ENCODE results near the gene MAGEB10. TPM values are rescaled to one million over a fixed set of nuclear protein-coding genes. Genes with fewer than 3 reads are reported as not detected.

MAGEB10 gene
- total RNA-seq, 1 experiment from 2014 or later, result not detected

- Histone ChIP-seq H3K4me3 (replicated peaks in 1 of 2; ENCODE audit: low read depth in 1 of 2, low read length in 2 of 2) (no peak overlapping the region), H3K27me3 (ENCODE audit: insufficient read depth, low read length) (no peaks in the 10 kb centered on the region), H3K36me3 (ENCODE audit: control insufficient read depth in 1 of 2, insufficient read depth in 2 of 2, low read length in 2 of 2) (no peaks in the 10 kb centered on the region), H3K27ac (ENCODE audit: low read depth, low read length) (no peak overlapping the region), H2AFZ (ENCODE audit: low read depth, low read length, poor library complexity, severe bottlenecking) (no peak overlapping the region), H3K79me2 (ENCODE audit: insufficient read depth, low read length) (no peaks in the 10 kb centered on the region), H3K9me3 (ENCODE audit: control insufficient read depth in 1 of 2, insufficient read depth in 1 of 2, low read depth in 1 of 2, low read length in 2 of 2) (no peaks in the 10 kb centered on the region), H3K4me1 (ENCODE audit: control insufficient read depth in 1 of 2, insufficient read depth in 2 of 2, low read length in 2 of 2) (no peaks in the 10 kb centered on the region), H3K9me2 (ENCODE audit: insufficient read depth) (no peaks in the 10 kb centered on the region), H3K9ac (ENCODE audit: low read length) (no peak overlapping the region), H3K4me2 (ENCODE audit: low read length) (no peak overlapping the region), H4K20me1 (ENCODE audit: insufficient read depth) (no peaks in the 10 kb centered on the region)
- ChIA-PET CTCF (no interaction called here), POLR2A (no interaction called here), RAD21 (ENCODE audit: low non-redundant PET in 1 of 2, low total read pairs in 2 of 2, uncharacterized antibody in 2 of 2, unreplicated experiment in 2 of 2) (no interaction called here)
- DNase-seq (ENCODE audit: low read depth, low spot score) (no peak), ATAC-seq (no peak)
- TF ChIP-seq MAX (IDR thresholded peaks at IDR 0.05) (no peak), CTCF (IDR thresholded peaks at IDR 0.05 in 2 of 3, conservative IDR thresholded peaks at IDR 0.05 in 1 of 3; ENCODE audit: borderline replicate concordance in 1 of 3, insufficient read depth in 1 of 3, low read depth in 2 of 3, low read length in 2 of 3) (no peak), CEBPB (IDR thresholded peaks at IDR 0.05; ENCODE audit: low read depth) (no peak), POLR2A (IDR thresholded peaks at IDR 0.05; ENCODE audit: borderline replicate concordance, extremely low read depth, insufficient read depth, insufficient read length) (no peak)
- TF ChIP-seq, protein P1, sequence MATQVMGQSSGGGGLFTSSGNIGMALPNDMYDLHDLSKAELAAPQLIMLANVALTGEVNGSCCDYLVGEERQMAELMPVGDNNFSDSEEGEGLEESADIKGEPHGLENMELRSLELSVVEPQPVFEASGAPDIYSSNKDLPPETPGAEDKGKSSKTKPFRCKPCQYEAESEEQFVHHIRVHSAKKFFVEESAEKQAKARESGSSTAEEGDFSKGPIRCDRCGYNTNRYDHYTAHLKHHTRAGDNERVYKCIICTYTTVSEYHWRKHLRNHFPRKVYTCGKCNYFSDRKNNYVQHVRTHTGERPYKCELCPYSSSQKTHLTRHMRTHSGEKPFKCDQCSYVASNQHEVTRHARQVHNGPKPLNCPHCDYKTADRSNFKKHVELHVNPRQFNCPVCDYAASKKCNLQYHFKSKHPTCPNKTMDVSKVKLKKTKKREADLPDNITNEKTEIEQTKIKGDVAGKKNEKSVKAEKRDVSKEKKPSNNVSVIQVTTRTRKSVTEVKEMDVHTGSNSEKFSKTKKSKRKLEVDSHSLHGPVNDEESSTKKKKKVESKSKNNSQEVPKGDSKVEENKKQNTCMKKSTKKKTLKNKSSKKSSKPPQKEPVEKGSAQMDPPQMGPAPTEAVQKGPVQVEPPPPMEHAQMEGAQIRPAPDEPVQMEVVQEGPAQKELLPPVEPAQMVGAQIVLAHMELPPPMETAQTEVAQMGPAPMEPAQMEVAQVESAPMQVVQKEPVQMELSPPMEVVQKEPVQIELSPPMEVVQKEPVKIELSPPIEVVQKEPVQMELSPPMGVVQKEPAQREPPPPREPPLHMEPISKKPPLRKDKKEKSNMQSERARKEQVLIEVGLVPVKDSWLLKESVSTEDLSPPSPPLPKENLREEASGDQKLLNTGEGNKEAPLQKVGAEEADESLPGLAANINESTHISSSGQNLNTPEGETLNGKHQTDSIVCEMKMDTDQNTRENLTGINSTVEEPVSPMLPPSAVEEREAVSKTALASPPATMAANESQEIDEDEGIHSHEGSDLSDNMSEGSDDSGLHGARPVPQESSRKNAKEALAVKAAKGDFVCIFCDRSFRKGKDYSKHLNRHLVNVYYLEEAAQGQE (IDR thresholded peaks at IDR 0.05; ENCODE audit: low read depth), result no peak
- TF ChIP-seq, protein P2, sequence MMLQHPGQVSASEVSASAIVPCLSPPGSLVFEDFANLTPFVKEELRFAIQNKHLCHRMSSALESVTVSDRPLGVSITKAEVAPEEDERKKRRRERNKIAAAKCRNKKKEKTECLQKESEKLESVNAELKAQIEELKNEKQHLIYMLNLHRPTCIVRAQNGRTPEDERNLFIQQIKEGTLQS (IDR thresholded peaks at IDR 0.05), result no peak
- no TSS peak for BruUV-seq (replicated peaks)
- intact Hi-C loops (cut with micrococcal nuclease), result no loop called here
These were observed 33.1 kb downstream of the MAGEB10 start for GRCh38 chrX:27840881-27841280.
